GM21390 (cell line): ENCODE measurements around the gene RBFA.
"Not testable (repeated sequence)": the region's sequence is repeated elsewhere in the genome, so short reads cannot be mapped to it uniquely, and the experiment has no call there.

Experiments
- ATAC-seq: cut with Tn5 transposase; IDR thresholded peaks from one replicate; pipeline ENCODE4 v1.9.1; 2021; ENCODE audit not compliant: unreplicated experiment

The RBFA gene

GRCh38 chr18:80034068-80034851 is at the start of gene RBFA:
Gene RBFA (plus strand): TSS chr18:80034434. CDS start chr18:80034496, 62 bp downstream.
- ATAC-seq: peak; percentile 76

GRCh38 chr18:79985172-79985571 is 49.1 kb upstream of the RBFA start:
- no peak for ATAC-seq

GRCh38 chr18:79986726-79987125 is 47.5 kb upstream of the RBFA start:
- no peak for ATAC-seq

- ATAC-seq: no peak
These were observed 46.7 kb upstream of the RBFA start for GRCh38 chr18:79987566-79987965.

- ATAC-seq: peak; percentile 66
These were observed 46.2 kb upstream of the RBFA start for GRCh38 chr18:79988071-79988450.

GRCh38 chr18:79988451-79989194 is 45.6 kb upstream of the RBFA start, which contains the start of gene TXNL4A:
Gene TXNL4A (minus strand): TSS chr18:79988563. CDS start chr18:79988392, 171 bp downstream.
- ATAC-seq: peak; percentile 97

GRCh38 chr18:79989195-79989497 is 45.1 kb upstream of the RBFA start:
- no peak for ATAC-seq

- ATAC-seq: no peak
These were observed 42.7 kb upstream of the RBFA start for GRCh38 chr18:79991494-79991893.

- ATAC-seq: not testable (repeated sequence)
These were observed 34.5 kb upstream of the RBFA start for GRCh38 chr18:79999701-80000100.

- no peak for ATAC-seq
These were observed 33.4 kb upstream of the RBFA start for GRCh38 chr18:80000877-80001276.

GRCh38 chr18:80002468-80002867 is 31.8 kb upstream of the RBFA start:
- ATAC-seq: no peak

- ATAC-seq: no peak
These were observed 29.5 kb upstream of the RBFA start for GRCh38 chr18:80004600-80005342.

GRCh38 chr18:80006724-80007123 is 27.5 kb upstream of the RBFA start:
- ATAC-seq: no peak

GRCh38 chr18:80009661-80010550 is 24.3 kb upstream of the RBFA start:
- ATAC-seq: no peak

GRCh38 chr18:80010551-80010906 is 23.7 kb upstream of the RBFA start:
- no peak for ATAC-seq

- not testable (repeated sequence) for ATAC-seq
These were observed 22.6 kb upstream of the RBFA start for GRCh38 chr18:80011496-80012137.

- no peak for ATAC-seq
These were observed 21.5 kb upstream of the RBFA start for GRCh38 chr18:80012714-80013113.

GRCh38 chr18:80022613-80023012 is 11.6 kb upstream of the RBFA start:
- ATAC-seq: no peak

- ATAC-seq: no peak
These were observed 11.1 kb upstream of the RBFA start for GRCh38 chr18:80023173-80023572.

- no peak for ATAC-seq
These were observed 7.9 kb upstream of the RBFA start for GRCh38 chr18:80026363-80026762.
